HG03045 (cell line): ENCODE measurements around the gene KRT33A.

Source experiments
- ATAC-seq: cut with Tn5 transposase; IDR thresholded peaks from one replicate; pipeline ENCODE4 v1.9.1; 2021; ENCODE audit warnings: mild to moderate bottlenecking, moderate library complexity; ENCODE audit not compliant: unreplicated experiment

The KRT33A gene

DNA sequence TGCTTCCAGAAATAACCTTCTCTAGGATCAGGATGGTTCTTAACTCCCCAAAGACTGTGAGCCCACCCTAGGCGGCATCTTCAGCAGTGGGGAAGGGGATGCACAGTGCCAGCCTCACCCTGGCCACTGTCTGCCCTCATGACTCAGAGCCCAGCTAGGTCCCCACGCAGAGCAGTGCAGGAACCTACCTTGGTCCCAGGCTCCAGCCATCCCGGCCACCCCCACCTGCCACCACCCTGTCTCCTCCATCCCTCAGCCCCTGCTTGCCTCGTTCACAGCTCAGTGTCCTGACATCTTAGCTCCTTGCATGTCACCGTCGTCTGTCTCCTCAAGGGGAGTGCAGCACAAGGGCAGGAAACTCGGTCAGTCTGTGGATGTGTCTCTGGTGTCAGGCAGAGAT is 19.0 kb downstream of the KRT33A start:
- ATAC-seq: no peak

DNA sequence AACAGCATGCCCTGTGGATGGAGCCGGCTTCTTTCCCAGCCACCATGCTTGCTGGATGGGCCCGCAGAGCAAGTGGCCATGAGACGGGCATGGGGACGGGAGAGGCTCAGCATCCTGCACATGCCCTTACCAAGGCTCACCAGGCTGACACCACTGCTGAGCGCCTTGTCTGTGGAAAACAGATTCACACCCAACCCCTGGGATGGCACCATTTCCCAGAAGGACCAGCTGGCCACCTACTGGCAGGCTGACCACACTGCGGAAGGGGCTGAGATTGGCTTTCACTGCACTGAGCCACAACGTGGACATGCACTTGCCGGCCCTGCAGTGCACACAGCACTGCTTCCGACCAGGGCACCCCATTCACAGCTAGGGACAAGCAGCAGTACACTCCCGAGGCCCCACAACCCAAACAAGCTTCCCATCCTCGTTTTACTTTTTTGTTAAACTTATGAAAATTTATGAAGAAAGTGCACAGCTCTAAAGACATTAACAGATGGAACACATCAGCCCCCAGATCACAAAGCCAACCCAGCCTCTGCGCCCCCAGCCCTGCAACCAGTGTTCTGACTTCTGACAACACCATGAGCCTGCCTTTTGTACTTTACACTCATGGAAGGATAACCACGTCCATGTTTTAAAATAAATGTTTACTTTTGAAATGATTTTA is 21.2 kb downstream of the KRT33A start:
- no peak for ATAC-seq

DNA sequence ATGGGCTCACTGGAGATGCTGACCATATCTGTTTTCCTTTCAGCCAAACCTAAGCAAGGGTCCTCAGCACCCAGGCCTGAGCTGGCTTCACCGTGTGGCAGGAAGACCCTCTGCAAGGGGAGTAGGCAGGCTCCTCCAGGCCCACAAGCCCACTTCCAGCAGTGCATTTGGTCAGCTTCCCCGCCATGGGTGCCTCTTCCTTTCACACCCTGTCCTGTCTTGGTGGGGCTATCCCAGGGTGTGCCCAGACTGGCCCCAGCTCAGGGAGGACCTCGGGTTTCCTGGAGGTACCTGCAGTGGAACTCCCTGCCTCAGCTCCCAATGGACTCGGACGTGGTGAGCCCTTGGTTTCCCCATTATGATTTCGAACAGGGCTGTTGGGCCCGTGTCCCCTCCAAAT is 22.4 kb downstream of the KRT33A start:
- ATAC-seq: no peak

GRCh38 chr17:41327411-41328120 is 23.1 kb downstream of the KRT33A start:
- no peak for ATAC-seq

DNA sequence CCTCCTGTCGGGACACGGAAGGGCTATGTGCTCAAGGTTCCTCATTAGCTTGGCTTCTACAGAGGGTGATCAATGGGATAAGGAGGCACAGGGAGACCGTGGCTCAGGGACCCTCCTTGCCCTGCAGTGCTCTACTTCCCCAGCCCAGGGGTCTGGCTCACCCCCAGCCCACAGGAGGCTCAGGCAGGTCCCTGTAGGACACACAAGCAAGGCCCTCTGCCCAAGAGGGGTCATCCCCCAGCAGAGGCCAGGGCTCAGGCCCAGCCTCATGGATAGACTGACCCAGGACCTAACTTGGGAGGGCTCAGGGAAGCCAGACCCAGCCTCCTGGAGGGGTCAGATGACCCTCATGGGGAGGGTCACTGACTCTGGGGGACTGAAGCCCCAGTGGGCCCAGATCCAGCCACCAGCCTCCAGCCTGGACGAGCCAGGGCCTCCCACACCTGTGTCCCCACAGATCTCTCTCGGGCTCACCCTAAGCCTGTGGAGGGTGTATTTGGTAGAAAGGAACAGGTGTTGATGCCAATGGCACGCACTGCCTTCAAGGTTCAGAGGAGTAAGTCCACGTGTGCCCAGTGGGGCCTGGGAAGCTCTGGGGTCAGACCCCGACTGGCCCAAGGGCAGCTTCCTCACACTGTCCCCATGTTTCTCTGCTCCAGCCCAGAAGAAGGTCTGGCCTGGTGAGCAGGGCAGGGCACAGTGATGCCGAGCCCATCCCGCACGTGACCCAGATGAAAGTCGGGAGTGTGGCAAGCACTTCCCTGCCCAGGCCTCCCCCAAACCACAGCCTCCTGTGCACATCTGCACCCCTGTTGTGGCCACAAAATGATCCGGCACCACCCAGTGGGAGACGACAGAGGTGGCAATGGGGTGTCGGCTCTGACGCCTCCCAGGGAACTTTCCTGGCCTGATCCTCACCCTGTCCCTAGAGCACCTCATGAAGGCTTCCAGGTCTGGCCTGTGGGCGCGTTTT is 24.2 kb downstream of the KRT33A start:
- ATAC-seq: no peak

- no peak for ATAC-seq
Observed at GRCh38 chr17:41325611-41326010, 25.0 kb downstream of the KRT33A start.

DNA sequence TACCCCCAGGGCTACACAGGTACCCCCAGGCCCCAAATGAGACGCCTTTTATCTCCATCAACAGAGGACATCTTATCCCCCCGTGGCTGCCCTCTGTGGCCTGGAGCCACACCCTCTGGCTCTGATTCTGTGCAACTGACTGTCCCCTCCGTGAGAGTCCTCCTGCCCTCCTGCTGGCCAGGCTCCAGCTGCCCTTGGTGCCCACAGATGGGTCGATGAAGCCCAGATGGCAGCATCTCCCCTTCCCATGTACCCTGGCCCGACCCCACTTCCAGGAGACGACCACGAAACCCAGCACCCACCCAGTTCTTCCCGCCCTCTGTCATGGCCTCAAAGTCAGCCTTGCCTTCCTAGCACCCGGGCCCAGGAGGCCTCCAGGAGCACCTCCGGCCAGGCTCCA is 25.5 kb downstream of the KRT33A start:
- no peak for ATAC-seq

GRCh38 chr17:41324180-41325075 is 26.2 kb downstream of the KRT33A start:
- no peak for ATAC-seq

GRCh38 chr17:41322903-41323895 is 27.4 kb downstream of the KRT33A start:
- ATAC-seq: no peak

DNA sequence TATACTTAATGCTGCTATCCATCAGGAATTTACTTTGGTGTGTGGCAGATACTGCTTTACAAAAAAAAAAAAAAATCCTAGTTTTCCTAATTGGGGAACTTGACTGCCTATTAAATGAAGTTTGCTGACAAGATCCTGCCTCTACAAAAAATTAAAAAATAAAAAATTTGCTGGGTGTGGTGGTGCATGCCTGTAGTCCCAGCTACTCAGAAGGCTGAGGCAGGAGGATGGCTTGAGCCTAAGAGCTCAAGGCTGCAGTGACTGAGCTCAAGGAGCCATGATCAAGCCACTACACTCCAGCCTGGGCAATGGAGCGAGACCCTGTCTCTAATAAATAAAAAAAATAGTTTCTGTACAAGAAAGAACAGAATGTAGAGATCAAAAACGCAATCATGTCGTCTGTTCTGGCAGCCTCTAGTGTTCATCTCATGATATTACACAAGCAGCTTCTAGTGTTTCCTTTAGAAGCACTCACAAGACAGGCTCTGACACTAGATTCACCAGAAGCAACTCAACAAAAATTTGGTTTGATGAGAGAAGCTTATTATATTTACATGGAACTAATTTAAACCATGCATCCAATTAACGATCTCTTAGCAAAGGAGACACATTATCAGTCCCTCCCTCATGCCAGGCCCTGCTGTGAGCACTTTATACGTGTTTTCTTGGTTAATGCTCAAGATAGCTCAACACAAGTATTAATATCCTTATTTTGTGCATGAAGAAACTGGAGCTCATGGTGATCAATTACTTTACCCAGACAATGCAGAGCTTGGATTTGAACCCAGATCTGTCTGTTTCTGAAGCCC is 28.3 kb downstream of the KRT33A start:
- no peak for ATAC-seq

DNA sequence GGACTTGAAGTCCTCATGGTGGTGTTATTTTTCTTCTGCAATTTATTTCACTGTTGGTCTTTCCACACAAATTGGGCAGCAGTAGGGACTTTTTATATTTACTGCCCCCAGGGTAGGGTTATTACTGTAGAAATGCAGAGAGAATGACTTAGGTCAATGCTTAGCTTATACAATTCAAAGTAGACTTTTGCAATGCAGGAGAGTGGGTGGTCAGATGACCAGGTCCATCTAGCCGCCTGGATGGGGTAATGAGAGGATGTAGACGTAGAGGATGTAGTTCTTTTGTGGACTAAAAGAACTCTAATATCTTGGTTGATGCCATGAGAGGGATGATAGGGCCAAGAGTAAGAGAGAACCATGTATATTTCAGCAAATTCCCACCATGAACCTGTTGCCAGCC is 32.4 kb downstream of the KRT33A start:
- ATAC-seq: no peak

GRCh38 chr17:41315814-41316445 is 34.7 kb downstream of the KRT33A start:
- ATAC-seq: no peak

DNA sequence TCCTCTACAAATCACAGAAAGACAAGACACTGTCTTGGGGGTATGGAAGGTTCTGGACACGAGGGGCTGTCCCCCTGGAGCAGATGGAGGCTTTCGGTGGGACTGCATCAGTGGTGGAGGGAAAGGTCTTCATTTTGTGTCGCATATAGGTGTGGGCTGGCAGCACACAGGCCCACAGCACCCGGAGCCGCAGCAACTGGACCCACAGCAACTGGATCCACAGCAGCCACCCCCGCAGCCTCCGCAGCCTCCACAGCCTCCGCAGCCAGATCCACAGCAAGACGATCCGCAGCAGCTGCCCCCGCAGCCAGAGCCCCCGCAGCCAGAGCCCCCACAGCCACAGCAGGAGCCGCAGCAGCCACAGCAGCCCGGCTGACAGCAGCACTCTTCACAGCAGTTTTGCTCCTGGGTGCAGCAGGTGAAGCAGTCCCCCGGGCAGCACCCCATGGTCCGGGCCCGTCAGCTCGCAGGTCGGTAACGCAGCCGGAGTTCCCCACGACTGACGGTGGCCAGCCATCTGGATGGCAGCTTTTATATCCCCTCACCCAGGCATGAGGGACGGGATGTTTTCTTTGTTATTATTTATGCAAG is 35.3 kb downstream of the KRT33A start, which contains the start of gene KRTAP17-1:
Gene KRTAP17-1, minus strand, starts transcription at position 507 of the 591 bp plus-strand sequence. Its CDS starts 60 bp downstream, at position 447.
- no peak for ATAC-seq

DNA sequence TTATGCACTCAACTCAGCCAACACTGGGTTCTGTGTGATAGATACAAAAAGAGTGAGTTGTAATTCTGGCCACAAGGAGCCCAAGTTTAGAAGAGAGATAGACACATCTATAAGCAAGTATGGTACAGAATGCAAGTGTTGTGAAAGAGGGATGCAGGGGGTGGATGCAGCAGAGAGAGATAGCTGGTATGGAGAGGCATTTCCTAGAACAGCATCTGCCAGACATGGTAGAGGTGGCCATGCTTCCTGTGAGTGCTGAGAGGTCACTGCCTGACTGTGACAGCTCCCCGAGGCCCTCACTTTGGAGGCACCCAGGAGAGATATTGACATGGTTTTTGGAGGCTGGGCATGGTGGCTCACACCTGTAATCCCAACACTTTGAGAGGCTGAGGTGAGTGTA is 39.5 kb downstream of the KRT33A start:
- ATAC-seq: no peak

GRCh38 chr17:41308918-41309359 is 41.7 kb downstream of the KRT33A start, which contains the start of gene KRTAP16-1:
TSS of gene KRTAP16-1 (minus strand) at chr17:41309309. CDS start at chr17:41309253, 56 bp downstream.
- no peak for ATAC-seq

GRCh38 chr17:41308251-41308917 is 42.2 kb downstream of the KRT33A start:
- no peak for ATAC-seq

DNA sequence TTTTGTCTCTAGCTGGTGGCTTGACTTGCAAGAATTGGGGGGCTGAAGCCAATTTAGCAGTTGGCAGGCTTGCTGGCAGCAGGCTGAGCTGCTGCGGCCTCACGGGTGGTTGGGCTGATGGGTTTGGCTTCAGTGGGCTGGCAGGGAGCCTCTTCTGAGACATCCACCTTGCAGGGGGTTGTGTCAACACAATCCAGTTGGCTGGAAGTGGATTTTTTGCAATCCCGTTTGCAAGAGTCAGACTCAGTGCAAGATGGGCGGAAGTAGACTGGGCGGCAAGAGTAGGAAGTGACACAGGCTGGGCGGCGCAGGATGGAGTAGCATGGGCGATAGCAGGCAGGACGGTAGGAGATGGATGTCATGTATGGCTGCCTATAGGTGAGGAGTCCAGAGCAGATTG is 43.0 kb downstream of the KRT33A start:
- ATAC-seq: no peak
